Endothelial cell of umbilical vein (primary cell): ENCODE data around the gene SLC22A17. TPM values are rescaled to one million over a fixed set of nuclear protein-coding genes. Genes with fewer than 3 reads are reported as not detected.

ENCODE experiments used
- BruUV-seq: library from RNA; stranded (reverse); fragments of 400-500 nt; replicated peaks from 2 replicates; lab custom pipeline; 2021; lab: Mats Ljungman, UMichigan
- CTCF ChIA-PET: fragments of 300-600, 350-600 bp; sonication (Branson Sonifier 250); formaldehyde crosslinking; loops from one replicate; lab custom pipeline; 2021; ENCODE audit warnings: antibody characterized with exemption, inconsistent platforms; lab: Charles Lee
- POLR2A ChIA-PET: fragments of 300-600, 350-600 bp; sonication (Branson Sonifier 250); formaldehyde crosslinking; loops from one replicate; lab custom pipeline; 2021; ENCODE audit warnings: antibody characterized with exemption, inconsistent platforms; lab: Charles Lee
- DNase-seq: peaks from one replicate; pipeline ENCODE4 v3.0.0-alpha.2; 2011; ENCODE audit warnings: low read depth, low spot score
- FAIRE-seq: peaks from 2 replicates; lab custom pipeline; 2011; peaks lifted over from hg19 to GRCh38; lab: Jason Lieb, UNC
- H2AFZ ChIP-seq: 2 replicates; pipeline ENCODE4 v1.6.0; 2012; ENCODE audit warnings: low read depth, low read length, control low read depth, inconsistent platforms
- H3K27ac ChIP-seq: 2 replicates; pipeline ENCODE4 v1.5.1; 2011; ENCODE audit warnings: low read depth, mild to moderate bottlenecking, control low read depth, low read length, moderate library complexity; ENCODE audit not compliant: insufficient read depth
- H3K27me3 ChIP-seq, 2 experiments: 2 replicates each; pipeline versions ENCODE4 v1.6.0 to v1.6.1; 2011; ENCODE audit warnings: low read length in 2 of 2, mixed read lengths in 1 of 2; ENCODE audit not compliant: control insufficient read depth in 2 of 2, insufficient read depth in 2 of 2
- H3K36me3 ChIP-seq, 2 experiments: 2 replicates in 1 of 2; 3 replicates in 1 of 2; pipeline ENCODE4 v1.5.1; 2011; ENCODE audit warnings: low read length in 2 of 2, mild to moderate bottlenecking in 1 of 2, moderate library complexity in 1 of 2; ENCODE audit not compliant: control insufficient read depth in 2 of 2, insufficient read depth in 2 of 2; ENCODE audit errors: extremely low read depth in 1 of 2
- H3K4me1 ChIP-seq: 3 replicates; pipeline ENCODE4 v1.5.1; 2011; ENCODE audit warnings: mild to moderate bottlenecking, low read length; ENCODE audit not compliant: control insufficient read depth, insufficient read depth; ENCODE audit errors: extremely low read depth
- H3K4me2 ChIP-seq: 2 replicates; pipeline ENCODE4 v1.6.1; 2011; ENCODE audit warnings: low read length, control low read depth, mixed read lengths; ENCODE audit not compliant: insufficient read depth
- H3K4me3 ChIP-seq, 3 experiments: fragments of 200-600 bp in 1 of 3; sonication (generic), shearing (Covaris generic) in 1 of 3; replicated peaks in 1 of 3; 2 replicates each; pipeline ENCODE4 v1.5.1; 2011 to 2016; ENCODE audit warnings: control low read depth in 3 of 3, low read length in 3 of 3, mild to moderate bottlenecking in 2 of 3, inconsistent platforms in 1 of 3, low read depth in 1 of 3, moderate library complexity in 1 of 3; ENCODE audit not compliant: insufficient read depth in 1 of 3
- H3K79me2 ChIP-seq: 2 replicates; pipeline ENCODE4 v1.6.0; 2012; ENCODE audit warnings: low read length, inconsistent platforms; ENCODE audit not compliant: control insufficient read depth, insufficient read depth
- H3K9ac ChIP-seq: replicated peaks from 2 replicates; pipeline ENCODE3; 2011; ENCODE audit warnings: low read length, control low read depth; ENCODE audit not compliant: insufficient read depth; ENCODE audit errors: extremely low read depth
- H3K9me1 ChIP-seq: replicated peaks from 3 replicates; pipeline ENCODE4 v1.6.0; 2011; ENCODE audit warnings: mild to moderate bottlenecking, low read length; ENCODE audit not compliant: control insufficient read depth, insufficient read depth; ENCODE audit errors: extremely low read depth
- H3K9me3 ChIP-seq: replicated peaks from 2 replicates; pipeline ENCODE4 v1.5.1; 2012; ENCODE audit warnings: low read length, inconsistent platforms; ENCODE audit not compliant: control insufficient read depth, insufficient read depth
- H4K20me1 ChIP-seq: replicated peaks from 2 replicates; pipeline ENCODE3; 2011; ENCODE audit warnings: mild to moderate bottlenecking, low read length; ENCODE audit not compliant: control insufficient read depth, insufficient read depth; ENCODE audit errors: extremely low read depth
- EZH2 ChIP-seq: IDR thresholded peaks from 2 replicates; pipeline ENCODE4 v1.6.1; 2012; ENCODE audit warnings: borderline replicate concordance, low read depth, mild to moderate bottlenecking, moderate library complexity, low read length, inconsistent platforms; ENCODE audit not compliant: severe bottlenecking
- FOS ChIP-seq: IDR thresholded peaks from 2 replicates; pipeline ENCODE4 v1.6.1; 2011; ENCODE audit warnings: mild to moderate bottlenecking, low read length, moderate library complexity, borderline replicate concordance; ENCODE audit not compliant: insufficient read depth
- GATA2 ChIP-seq: IDR thresholded peaks from 2 replicates; pipeline ENCODE4 v1.7.0; 2011; ENCODE audit warnings: low read depth, mild to moderate bottlenecking, moderate library complexity, mixed read lengths, low read length; ENCODE audit not compliant: insufficient read length, insufficient read depth
- JUN ChIP-seq: IDR thresholded peaks from 2 replicates; pipeline ENCODE4 v1.6.1; 2011; ENCODE audit warnings: borderline replicate concordance, low read depth; ENCODE audit not compliant: insufficient read length, insufficient read depth
- MAX ChIP-seq: IDR thresholded peaks from 2 replicates; pipeline ENCODE4 v1.6.1; 2011; ENCODE audit not compliant: insufficient read depth, insufficient read length
- MYC ChIP-seq: IDR thresholded peaks from one replicate; pipeline ENCODE4 v1.6.1; 2011; ENCODE audit warnings: mild to moderate bottlenecking, low read depth, low read length
- POLR2AphosphoS5 ChIP-seq: IDR thresholded peaks from 2 replicates; pipeline ENCODE4 v1.6.1; 2012; ENCODE audit warnings: low read depth, mild to moderate bottlenecking, control low read depth, low read length, moderate library complexity; ENCODE audit not compliant: insufficient read depth
- dilution Hi-C: fragments of 300-500 bp; cut with MboI; formaldehyde crosslinking; loops from one replicate; pipeline ENCODE4 v1.15.0; 2019; ENCODE audit warnings: low sequenced_read_pairs; ENCODE audit not compliant: extremely low pct_ligation_motif_present
- intact Hi-C: fragments of 100-400 bp; cut with micrococcal nuclease; formaldehyde crosslinking; loops from one replicate; pipeline ENCODE4 v1.10.0; 2022
- polyA plus RNA-seq, 4 experiments: library from polyadenylated mRNA; depleted of rRNA in 3 of 4; stranded (reverse) in 3 of 4; unstranded in 1 of 4; fragments of >200 nt; gene quantifications; 2 replicates each; pipeline versions ENCODE4 v1.2.1 to v1.2.3, GENCODE V29; 2011 to 2012; ENCODE audit warnings: missing spikeins in 1 of 4
- total RNA-seq: library from RNA; stranded (reverse); gene quantifications from 2 replicates; pipeline ENCODE4 v1.2.3, GENCODE V29; 2021
- TF ChIP-seq, protein P1 (sequence below), 2 donors: IDR thresholded peaks; 1 replicate in 1 of 2; 2 replicates in 1 of 2; pipeline ENCODE4 v1.5.1; 2011; ENCODE audit warnings: low read length in 2 of 2, mild to moderate bottlenecking in 2 of 2, moderate library complexity in 2 of 2, control low read depth in 1 of 2, inconsistent platforms in 1 of 2, low read depth in 1 of 2; ENCODE audit not compliant: insufficient read depth in 1 of 2; ENCODE audit errors: extremely low read depth in 1 of 2

Gene SLC22A17
- total and polyA plus RNA-seq, 2 donors (not counting 3 experiments of a cell fraction or from before 2014, with no cell fraction given), result 2.9 to 4.6 TPM

DNA sequence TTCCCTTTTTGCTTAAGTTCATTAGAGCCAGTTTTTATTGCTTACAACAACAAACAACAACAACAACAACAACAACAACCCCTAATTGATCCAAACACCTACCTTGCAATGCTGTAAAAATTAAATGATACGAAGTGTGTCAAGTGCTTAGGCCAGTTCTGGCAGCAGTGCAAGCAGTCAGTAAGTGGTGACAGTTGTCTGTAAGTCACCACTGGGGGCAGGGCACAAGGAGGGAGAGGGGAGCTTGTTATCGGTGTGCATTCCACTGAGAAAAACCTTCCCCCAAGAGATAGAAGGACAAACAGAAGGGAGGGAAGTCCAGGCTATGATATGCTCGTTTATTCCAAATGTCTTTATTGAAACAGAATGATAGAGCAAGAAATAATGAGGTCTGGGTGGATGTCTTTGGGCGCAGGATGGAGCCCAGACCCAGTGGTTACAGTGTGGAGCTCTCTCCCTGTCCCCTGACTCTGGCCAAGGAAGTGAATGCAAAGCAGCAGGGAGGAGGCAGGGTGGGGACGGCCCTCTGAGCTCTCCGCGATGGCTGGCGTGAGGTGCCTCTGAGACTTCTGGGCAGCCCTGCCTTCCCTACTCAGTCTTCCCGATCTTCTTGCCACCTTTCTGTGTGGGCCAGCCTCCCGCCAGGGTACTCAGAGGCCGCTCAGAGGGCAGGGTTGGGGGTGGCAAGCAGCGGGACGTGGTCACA is 6.5 kb downstream of the SLC22A17 start:
- dilution Hi-C loops, result no loop called here
- BruUV-seq, result no TSS peak
- peaks cover 9 to 13% of the 10 kb centered on the region in 2 experiments for H3K27me3 ChIP-seq
- ChIA-PET POLR2A (no interaction called here), CTCF (interaction anchor here (1.0 to 1.9 kb wide), 6 partner anchors 12 to 34 kb away, joined by 3 to 7 read pairs (median 4); no protein-coding TSS in a partner anchor)
- H3K36me3 ChIP-seq, result no peaks in the 10 kb centered on the region
- intact Hi-C loops, result no loop called here
- H3K4me3 ChIP-seq, result no peak overlapping the region
- no peaks in the 10 kb centered on the region for H3K9me1 ChIP-seq
- no peak overlapping the region for H3K9ac ChIP-seq
- H3K9me3 ChIP-seq, result no peaks in the 10 kb centered on the region
- no peak overlapping the region for H3K4me2 ChIP-seq
- no peaks in the 10 kb centered on the region for H3K79me2 ChIP-seq
- TF ChIP-seq MYC (no peak), FOS (no peak), EZH2 (no peak), JUN (no peak), POLR2AphosphoS5 (no peak), GATA2 (no peak), MAX (no peak)
- TF ChIP-seq, protein P1, sequence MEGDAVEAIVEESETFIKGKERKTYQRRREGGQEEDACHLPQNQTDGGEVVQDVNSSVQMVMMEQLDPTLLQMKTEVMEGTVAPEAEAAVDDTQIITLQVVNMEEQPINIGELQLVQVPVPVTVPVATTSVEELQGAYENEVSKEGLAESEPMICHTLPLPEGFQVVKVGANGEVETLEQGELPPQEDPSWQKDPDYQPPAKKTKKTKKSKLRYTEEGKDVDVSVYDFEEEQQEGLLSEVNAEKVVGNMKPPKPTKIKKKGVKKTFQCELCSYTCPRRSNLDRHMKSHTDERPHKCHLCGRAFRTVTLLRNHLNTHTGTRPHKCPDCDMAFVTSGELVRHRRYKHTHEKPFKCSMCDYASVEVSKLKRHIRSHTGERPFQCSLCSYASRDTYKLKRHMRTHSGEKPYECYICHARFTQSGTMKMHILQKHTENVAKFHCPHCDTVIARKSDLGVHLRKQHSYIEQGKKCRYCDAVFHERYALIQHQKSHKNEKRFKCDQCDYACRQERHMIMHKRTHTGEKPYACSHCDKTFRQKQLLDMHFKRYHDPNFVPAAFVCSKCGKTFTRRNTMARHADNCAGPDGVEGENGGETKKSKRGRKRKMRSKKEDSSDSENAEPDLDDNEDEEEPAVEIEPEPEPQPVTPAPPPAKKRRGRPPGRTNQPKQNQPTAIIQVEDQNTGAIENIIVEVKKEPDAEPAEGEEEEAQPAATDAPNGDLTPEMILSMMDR (IDR thresholded peaks at IDR 0.05; ENCODE audit: extremely low read depth in 1 of 2, insufficient read depth in 1 of 2, low read depth in 1 of 2, low read length in 2 of 2), result no peak
- no peaks in the 10 kb centered on the region for H4K20me1 ChIP-seq
- H3K4me1 ChIP-seq, result no peaks in the 10 kb centered on the region
- H2AFZ ChIP-seq, result no peak overlapping the region
- H3K27ac ChIP-seq, result no peak overlapping the region
- FAIRE-seq (no peak), DNase-seq (no peak)
